Skeletal muscle cell (primary cell): ENCODE measurements around the gene PPP1R12B.

ENCODE experiments used
- DNase-seq: peaks from one replicate; pipeline ENCODE4 v3.0.0-alpha.2; 2010; ENCODE audit warnings: low read depth
- H3K4me3 ChIP-seq: 2 replicates; pipeline ENCODE4 v1.5.1; 2011; ENCODE audit warnings: low read depth, mild to moderate bottlenecking, control low read depth, low read length, moderate library complexity

Gene PPP1R12B

DNA sequence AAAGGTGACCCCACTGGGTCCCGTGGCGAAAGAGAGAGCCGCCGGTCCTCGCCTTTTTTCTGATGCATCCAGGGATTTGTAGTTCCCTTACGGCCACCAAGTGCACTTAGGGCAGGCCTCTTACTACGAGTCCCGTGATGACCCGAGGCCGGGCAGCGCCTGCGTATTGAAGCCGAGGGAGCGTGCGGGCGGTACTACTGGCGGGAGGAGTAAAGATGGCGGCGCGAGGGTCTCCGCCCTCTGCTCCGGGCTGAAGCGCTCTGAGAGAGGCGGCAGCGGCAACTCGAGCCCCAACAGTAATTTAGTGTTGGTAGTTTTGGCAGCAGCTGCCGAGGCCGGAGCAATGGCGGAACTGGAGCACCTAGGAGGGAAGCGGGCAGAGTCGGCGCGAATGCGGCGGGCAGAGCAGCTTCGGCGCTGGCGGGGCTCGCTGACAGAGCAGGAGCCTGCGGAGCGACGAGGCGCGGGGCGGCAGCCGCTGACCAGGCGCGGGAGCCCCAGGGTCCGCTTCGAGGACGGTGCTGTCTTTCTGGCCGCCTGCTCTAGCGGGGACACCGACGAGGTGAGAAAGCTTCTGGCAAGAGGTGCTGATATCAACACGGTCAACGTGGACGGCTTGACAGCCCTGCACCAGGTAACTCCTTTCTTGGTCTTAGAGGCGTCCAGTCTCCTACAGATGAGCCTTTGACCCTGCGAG is at the start of gene PPP1R12B:
PPP1R12B (plus strand) TSS at position 191 of the 697 bp plus-strand sequence; CDS start at position 344, 153 bp downstream.
- peak within 1 kb of the TSS; percentile 98 for H3K4me3 ChIP-seq
- DNase-seq = peak; percentile 98

DNA sequence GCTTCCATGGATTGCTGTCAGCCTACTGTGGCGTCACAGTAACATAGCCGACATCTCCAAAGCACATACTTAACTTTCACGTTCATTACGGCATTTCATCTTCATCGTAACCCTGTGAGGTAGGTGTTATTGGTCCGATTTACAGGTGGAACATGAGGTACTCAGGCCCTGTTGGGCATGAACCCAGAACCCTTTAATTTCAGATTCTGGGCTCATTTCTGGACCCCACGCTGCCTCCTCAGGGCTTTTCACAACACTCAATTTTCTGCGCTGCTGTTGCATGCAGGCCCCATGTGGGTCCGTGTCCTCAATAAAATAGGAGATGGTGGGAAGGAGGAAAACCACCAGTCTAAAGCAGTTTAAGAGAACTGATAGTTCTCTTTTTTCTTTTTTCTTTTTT is 46.3 kb upstream of the PPP1R12B start:
- no peak overlapping the region for H3K4me3 ChIP-seq
- no peak for DNase-seq

- DNase-seq = no peak
- no peak overlapping the region for H3K4me3 ChIP-seq
These were observed 44.1 kb upstream of the PPP1R12B start for GRCh38 chr1:202304375-202304774.

DNA sequence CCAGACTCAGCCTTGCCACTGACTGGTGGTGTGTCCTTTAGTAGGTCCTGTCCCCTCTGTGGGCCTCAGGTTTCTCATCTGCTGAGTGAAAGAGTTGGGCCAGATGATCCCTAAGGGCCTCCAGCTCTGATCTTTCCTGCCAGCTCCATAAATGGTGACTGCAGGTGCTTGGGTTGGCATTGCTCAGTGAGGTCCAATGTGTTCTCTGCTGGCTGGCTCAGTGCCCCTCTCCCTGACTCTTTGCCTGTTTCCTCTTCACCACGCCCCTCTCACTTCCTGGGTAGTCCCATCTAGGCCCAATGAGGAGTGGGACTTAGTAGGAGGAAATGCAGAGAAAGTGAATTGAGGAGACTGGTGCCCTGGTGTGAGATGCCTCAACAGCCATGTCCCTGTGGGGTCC is 43.3 kb upstream of the PPP1R12B start:
- DNase-seq = no peak

DNA sequence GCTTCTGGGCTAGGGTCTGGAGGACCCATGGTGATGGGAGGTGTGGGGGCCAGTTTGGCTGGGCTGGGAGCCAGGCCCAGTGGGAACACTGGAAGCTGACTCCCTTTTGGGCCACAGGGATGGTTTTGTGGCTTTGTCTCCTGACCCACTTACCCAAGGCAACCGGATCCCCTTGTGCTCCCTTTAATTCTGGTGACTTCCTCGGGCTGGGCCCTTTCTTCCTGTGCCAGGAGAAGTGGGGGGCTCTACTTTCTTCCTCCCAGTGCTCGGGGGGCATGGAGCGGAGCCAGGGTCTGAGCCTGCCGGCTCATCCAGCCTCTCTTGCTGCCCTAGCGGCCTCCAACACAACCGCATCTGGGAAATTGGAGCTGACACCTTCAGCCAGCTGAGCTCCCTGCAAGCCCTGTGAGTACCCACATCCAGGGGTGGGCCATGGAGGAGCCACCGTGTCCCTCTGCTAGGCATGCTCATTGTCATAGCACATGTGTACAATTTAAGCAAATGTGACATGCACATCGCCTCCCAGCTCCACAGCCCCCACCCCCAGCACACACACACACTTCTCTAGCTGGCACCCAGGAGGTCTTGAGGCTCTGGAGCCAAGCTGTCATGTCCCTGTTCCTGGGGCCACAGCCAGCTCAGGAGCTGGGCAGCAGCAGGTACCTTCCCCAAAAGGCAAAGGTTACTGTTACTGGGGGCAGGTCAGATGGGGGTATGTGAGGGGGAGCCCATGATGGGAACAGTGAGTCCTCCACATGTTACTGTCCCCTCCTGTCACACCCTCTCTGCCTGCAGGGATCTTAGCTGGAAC is 41.8 kb upstream of the PPP1R12B start:
- H3K4me3 ChIP-seq = no peak overlapping the region
- DNase-seq = no peak

More for the DNA sequence above, 43.3 kb upstream of the PPP1R12B start:
- no peak overlapping the region for H3K4me3 ChIP-seq

DNA sequence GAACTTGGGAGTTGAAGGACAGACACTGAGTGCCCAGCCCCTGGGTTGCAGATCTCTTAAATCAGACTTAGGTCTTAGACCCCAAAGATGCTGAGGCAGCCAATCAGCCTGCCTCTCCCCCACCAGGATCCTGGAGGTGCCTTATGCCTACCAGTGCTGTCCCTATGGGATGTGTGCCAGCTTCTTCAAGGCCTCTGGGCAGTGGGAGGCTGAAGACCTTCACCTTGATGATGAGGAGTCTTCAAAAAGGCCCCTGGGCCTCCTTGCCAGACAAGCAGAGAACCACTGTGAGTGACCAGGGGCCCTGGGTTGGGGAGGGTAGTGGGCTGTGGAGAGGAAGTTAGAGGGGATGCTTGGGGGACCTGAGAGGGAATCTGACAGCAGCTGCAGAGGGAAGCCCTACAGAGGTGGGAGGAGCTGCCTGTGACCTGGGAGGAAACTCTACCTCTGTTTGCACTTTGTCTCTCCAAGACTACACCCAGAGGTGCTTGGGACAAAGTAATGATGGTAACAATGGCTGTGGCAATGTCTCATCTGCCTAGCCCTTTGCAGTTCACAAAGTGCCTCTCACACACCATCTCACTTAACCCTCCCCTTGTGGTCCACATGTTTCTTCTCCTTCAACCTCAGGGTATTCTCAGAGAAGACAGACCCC is 38.3 kb upstream of the PPP1R12B start:
- no peak overlapping the region for H3K4me3 ChIP-seq
- no peak for DNase-seq

DNA sequence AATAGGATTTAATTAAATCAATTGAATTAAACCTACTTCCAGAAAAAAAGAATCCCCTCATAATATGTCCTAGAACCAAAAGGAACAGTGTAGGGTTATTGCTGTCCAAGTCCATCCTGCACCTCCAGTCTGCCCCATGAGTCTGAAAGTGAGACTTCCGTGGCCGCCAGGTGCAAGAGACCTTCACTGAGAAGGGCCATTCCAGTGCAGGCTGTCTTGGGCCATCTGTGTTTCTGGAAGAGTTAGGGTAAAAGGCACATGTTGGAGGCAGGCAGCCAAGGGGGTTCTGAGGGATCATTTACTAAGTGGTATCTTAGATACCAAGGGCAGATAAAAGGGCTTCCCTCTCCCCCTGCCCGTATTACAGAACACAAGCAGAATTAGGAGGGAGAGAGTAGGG is 37.8 kb upstream of the PPP1R12B start:
- H3K4me3 ChIP-seq = no peak overlapping the region
- DNase-seq = no peak

- DNase-seq = no peak
- H3K4me3 ChIP-seq = no peak overlapping the region
These were observed 36.4 kb upstream of the PPP1R12B start for GRCh38 chr1:202311875-202312635.

GRCh38 chr1:202315576-202316168 is 32.8 kb upstream of the PPP1R12B start:
- H3K4me3 ChIP-seq = no peak overlapping the region
- DNase-seq = no peak

- no peak for DNase-seq
These were observed 32.3 kb upstream of the PPP1R12B start for GRCh38 chr1:202316186-202316585.

DNA sequence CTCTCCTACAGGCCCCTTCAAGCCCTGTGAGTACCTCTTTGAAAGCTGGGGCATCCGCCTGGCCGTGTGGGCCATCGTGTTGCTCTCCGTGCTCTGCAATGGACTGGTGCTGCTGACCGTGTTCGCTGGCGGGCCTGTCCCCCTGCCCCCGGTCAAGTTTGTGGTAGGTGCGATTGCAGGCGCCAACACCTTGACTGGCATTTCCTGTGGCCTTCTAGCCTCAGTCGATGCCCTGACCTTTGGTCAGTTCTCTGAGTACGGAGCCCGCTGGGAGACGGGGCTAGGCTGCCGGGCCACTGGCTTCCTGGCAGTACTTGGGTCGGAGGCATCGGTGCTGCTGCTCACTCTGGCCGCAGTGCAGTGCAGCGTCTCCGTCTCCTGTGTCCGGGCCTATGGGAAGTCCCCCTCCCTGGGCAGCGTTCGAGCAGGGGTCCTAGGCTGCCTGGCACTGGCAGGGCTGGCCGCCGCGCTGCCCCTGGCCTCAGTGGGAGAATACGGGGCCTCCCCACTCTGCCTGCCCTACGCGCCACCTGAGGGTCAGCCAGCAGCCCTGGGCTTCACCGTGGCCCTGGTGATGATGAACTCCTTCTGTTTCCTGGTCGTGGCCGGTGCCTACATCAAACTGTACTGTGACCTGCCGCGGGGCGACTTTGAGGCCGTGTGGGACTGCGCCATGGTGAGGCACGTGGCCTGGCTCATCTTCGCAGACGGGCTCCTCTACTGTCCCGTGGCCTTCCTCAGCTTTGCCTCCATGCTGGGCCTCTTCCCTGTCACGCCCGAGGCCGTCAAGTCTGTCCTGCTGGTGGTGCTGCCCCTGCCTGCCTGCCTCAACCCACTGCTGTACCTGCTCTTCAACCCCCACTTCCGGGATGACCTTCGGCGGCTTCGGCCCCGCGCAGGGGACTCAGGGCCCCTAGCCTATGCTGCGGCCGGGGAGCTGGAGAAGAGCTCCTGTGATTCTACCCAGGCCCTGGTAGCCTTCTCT is 30.3 kb upstream of the PPP1R12B start:
- H3K4me3 ChIP-seq = no peak overlapping the region
- no peak for DNase-seq

More at GRCh38 chr1:202316186-202316585, 32.3 kb upstream of the PPP1R12B start:
- H3K4me3 ChIP-seq = no peak overlapping the region

DNA sequence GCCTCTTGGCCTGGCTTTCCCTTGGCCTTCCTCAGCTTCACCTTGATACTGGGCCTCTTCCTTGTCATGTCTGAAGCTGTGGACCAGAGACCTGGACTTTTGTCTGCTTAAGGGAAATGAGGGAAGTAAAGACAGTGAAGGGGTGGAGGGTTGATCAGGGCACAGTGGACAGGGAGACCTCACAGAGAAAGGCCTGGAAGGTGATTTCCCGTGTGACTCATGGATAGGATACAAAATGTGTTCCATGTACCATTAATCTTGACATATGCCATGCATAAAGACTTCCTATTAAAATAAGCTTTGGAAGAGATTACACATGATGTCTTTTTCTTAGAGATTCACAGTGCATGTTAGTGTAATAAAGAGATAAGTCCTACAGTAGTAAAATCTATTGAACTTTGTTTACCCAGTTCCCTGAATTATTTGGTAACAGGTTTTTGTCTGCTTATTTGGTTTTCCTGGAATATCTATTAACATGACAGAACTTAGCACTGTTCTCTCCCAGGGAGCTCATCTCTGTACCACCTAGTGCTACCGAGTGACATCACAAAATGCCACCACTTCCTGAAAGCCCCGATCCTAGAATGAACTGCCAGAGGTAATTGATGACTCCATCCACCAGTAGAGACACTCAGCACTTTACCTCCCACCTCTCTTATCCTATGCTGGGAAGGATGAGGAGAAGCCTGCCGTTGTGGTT is 29.0 kb upstream of the PPP1R12B start:
- H3K4me3 ChIP-seq = no peak overlapping the region
- DNase-seq = no peak

DNA sequence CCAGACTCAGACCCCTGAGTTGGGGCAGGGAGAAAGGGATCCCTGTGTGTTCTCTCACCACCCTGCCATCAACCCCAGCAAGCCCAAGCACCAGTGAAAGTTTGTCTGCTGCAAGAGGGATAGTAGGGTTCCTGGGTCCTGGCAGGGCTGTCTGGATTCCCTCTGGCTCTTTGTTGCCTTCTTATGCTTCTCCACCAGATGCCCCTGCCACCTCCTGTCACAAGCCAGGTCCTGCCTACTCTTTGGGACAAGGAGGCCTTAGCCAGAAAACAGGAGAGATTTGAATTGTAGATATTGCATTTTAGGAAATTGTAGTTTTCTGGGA is 28.5 kb upstream of the PPP1R12B start:
- no peak overlapping the region for H3K4me3 ChIP-seq
- no peak for DNase-seq

DNA sequence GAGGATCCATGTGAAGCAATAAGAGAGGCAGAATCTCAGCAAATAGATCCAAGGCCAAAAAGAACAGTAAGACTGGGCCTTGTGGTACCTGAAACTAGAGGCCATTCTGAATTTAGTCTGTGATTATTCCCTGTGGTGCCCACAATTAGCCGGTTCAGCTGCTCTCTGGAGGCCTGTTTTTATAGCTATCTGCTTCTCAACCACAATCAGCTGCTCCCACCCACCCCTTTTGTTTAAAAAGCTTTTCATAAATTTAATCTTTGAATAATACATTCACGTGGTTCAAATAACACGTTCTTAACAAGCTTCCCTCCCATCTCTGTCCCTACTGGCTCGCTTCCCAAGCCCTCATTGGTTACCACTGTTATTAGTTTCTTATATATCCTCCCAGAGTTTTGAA is 24.8 kb upstream of the PPP1R12B start:
- no peak overlapping the region for H3K4me3 ChIP-seq
- DNase-seq = no peak

DNA sequence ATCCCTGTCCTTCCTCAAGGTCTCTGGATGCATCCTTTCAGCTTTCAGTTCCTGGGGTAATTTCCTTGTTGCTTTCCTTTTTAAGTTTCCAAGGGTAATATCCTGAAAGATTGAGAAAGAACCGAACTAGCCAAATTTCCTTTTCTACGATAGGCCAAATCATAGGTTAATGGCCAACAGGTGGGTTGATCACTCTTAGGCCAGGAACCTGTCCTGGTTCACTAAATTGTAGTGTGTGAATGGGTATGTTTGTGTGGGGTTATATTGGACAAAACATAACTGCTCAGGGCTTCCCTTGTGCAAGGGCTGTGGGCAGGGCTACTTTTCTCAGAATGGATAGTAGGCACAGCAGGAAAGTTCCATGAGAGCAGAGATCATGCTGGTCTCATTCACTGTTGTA is 23.9 kb upstream of the PPP1R12B start:
- no peak overlapping the region for H3K4me3 ChIP-seq
- no peak for DNase-seq

GRCh38 chr1:202329891-202330290 is 18.6 kb upstream of the PPP1R12B start:
- DNase-seq = no peak
- H3K4me3 ChIP-seq = no peak overlapping the region

- DNase-seq = no peak
- no peak overlapping the region for H3K4me3 ChIP-seq
These were observed 14.6 kb upstream of the PPP1R12B start for GRCh38 chr1:202333861-202334260.
